HS-5 (cell line): ENCODE measurements around the gene LDHAL6B.

Experiments used
- DNase-seq: peaks from one replicate; pipeline ENCODE4 v3.0.0-alpha.2; 2012; ENCODE audit warnings: low read depth

The LDHAL6B gene

GRCh38 chr15:59251001-59251845 is 44.6 kb downstream of the LDHAL6B start:
- no peak for DNase-seq

- no peak for DNase-seq
Measured at GRCh38 chr15:59252137-59252536, 45.5 kb downstream of the LDHAL6B start.

GRCh38 chr15:59255680-59256336 is 49.2 kb downstream of the LDHAL6B start:
- DNase-seq: no peak

- DNase-seq: no peak
Measured at GRCh38 chr15:59256482-59256881, 49.8 kb downstream of the LDHAL6B start.

GRCh38 chr15:59257140-59257539 is 50.5 kb downstream of the LDHAL6B start:
- no peak for DNase-seq
